ENCODE measurements around the gene SPDYE16.
"Not testable (repeated sequence)": the region's sequence is repeated elsewhere in the genome, so short reads cannot be mapped to it uniquely, and the experiment has no call there.

GRCh38 chr7:76592694-76593093 is 49.6 kb upstream of the SPDYE16 start:
- TF ChIP-seq CTCF, POLR2A, POLR2AphosphoS5 (IDR thresholded peaks at IDR 0.05): not testable (repeated sequence)
